ENCODE measurements around the gene SOHLH1. TPM values are rescaled to one million over a fixed set of nuclear protein-coding genes. Genes with fewer than 3 reads are reported as not detected.

SOHLH1 gene
- total RNA-seq, 1 donor from 2014 or later, result not detected

DNA sequence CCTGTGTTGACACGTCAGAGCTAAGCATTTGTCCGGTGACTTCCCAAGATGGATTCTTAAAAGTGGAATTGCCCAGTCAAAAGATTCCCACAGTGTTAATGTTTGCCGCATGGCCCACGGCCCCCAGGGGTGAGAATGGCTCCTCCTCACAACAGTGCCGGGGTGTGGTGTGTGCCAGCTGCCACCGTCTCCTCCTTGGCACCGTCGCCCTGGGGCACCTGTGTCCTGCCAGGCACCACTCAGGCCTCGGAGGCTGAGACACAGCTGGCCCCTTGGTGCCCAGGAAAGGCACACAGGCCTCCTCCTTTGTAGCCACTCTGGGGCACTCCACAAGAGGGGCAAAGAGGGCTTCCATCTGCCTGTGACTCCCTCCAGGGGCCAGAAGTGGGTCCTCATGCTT lies 7.0 kb upstream of the SOHLH1 start:
- peaks cover 4% of the 10 kb centered on the region for H3K4me1 ChIP-seq
- DNase-seq (ENCODE audit: low spot score), result no peak
- no peaks in the 10 kb centered on the region for H4K20me1 ChIP-seq (ENCODE audit: low read depth)
- H3K27me3 ChIP-seq, result peaks cover 26% of the 10 kb centered on the region
- peaks cover 9% of the 10 kb centered on the region for H3K27me3 Mint-ChIP-seq (ENCODE audit: insufficient read depth, low read depth)
- H3K9me3 ChIP-seq (ENCODE audit: low read depth), result no peaks in the 10 kb centered on the region
- no peaks in the 10 kb centered on the region for H3K36me3 Mint-ChIP-seq
- H3K27ac ChIP-seq, result no peak overlapping the region
- H3K79me2 ChIP-seq (ENCODE audit: low read depth), result no peaks in the 10 kb centered on the region
- no peak overlapping the region for H2AFZ ChIP-seq (replicated peaks)
- no peaks in the 10 kb centered on the region for H3F3A ChIP-seq (ENCODE audit: low read depth)
- H3K4me1 Mint-ChIP-seq, result no peaks in the 10 kb centered on the region
- no peak overlapping the region for H3K4me2 ChIP-seq
- H3K36me3 ChIP-seq, result no peaks in the 10 kb centered on the region
- H3K9ac ChIP-seq, result no peak overlapping the region
- H3K27ac Mint-ChIP-seq, result no peak overlapping the region
- TF ChIP-seq EZH2 (IDR thresholded peaks at IDR 0.05), result no peak
- no peak for TF ChIP-seq EZH2phosphoT487 (IDR thresholded peaks at IDR 0.05)
- no peak for TF ChIP-seq CTCF (IDR thresholded peaks at IDR 0.05)
- H3K9me3 Mint-ChIP-seq, result no peaks in the 10 kb centered on the region
- H3K4me3 Mint-ChIP-seq, result no peak overlapping the region
- no peak overlapping the region for H3K4me3 ChIP-seq

DNA sequence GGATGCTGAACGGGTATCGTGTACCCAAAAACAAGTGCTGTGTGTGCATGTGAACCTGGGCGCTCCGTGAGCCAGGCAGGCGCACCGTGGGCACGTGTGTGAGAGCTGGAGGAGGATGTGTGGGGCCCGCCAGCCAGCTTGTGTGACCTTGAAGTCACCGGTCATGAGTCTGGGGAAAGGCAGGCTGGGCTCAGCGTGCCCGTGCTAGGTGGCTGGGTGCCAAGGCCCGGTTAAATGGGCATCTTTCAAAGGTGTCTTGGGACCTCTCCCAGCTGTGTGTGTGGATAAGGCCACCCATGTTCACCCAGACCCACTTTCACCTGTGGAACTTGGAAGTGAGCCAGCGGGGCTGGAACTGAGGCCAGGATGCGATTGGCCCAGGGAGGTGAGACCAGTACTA lies 6.1 kb upstream of the SOHLH1 start:
- H3K9ac ChIP-seq, result no peak overlapping the region
- no peaks in the 10 kb centered on the region for H4K20me1 ChIP-seq (ENCODE audit: low read depth)
- H3K36me3 ChIP-seq, result no peaks in the 10 kb centered on the region
- TF ChIP-seq EZH2phosphoT487 (IDR thresholded peaks at IDR 0.05) (no peak), EZH2 (IDR thresholded peaks at IDR 0.05) (no peak), CTCF (IDR thresholded peaks at IDR 0.05) (no peak)
- H3K36me3 Mint-ChIP-seq, result no peaks in the 10 kb centered on the region
- no peak overlapping the region for H3K4me3 Mint-ChIP-seq
- H3K4me1 ChIP-seq, result peaks cover 7% of the 10 kb centered on the region
- H3K9me3 ChIP-seq (ENCODE audit: low read depth), result no peaks in the 10 kb centered on the region
- H3K9me3 Mint-ChIP-seq, result no peaks in the 10 kb centered on the region
- no peaks in the 10 kb centered on the region for H3F3A ChIP-seq (ENCODE audit: low read depth)
- no peak overlapping the region for H3K4me2 ChIP-seq
- H3K27ac ChIP-seq, result no peak overlapping the region
- H2AFZ ChIP-seq (replicated peaks), result no peak overlapping the region
- no peaks in the 10 kb centered on the region for H3K4me1 Mint-ChIP-seq
- peaks cover 4% of the 10 kb centered on the region for H3K27me3 Mint-ChIP-seq (ENCODE audit: insufficient read depth, low read depth)
- no peaks in the 10 kb centered on the region for H3K79me2 ChIP-seq (ENCODE audit: low read depth)
- no peak for DNase-seq (ENCODE audit: low spot score)
- H3K27me3 ChIP-seq, result peaks cover 32% of the 10 kb centered on the region
- H3K4me3 ChIP-seq, result no peak overlapping the region
- H3K27ac Mint-ChIP-seq, result no peak overlapping the region

GRCh38 chr9:135704483-135704882 lies 5.2 kb upstream of the SOHLH1 start:
- Histone ChIP-seq H3K9me3 (ENCODE audit: low read depth) (no peaks in the 10 kb centered on the region), H3K9ac (no peak overlapping the region), H3K4me1 (peaks cover 7% of the 10 kb centered on the region), H3F3A (ENCODE audit: low read depth) (no peaks in the 10 kb centered on the region), H4K20me1 (ENCODE audit: low read depth) (no peaks in the 10 kb centered on the region), H3K36me3 (no peaks in the 10 kb centered on the region), H3K27ac (no peak overlapping the region), H2AFZ (replicated peaks) (no peak overlapping the region), H3K4me3 (no peak overlapping the region), H3K27me3 (peaks cover 32% of the 10 kb centered on the region), H3K4me2 (no peak overlapping the region), H3K79me2 (ENCODE audit: low read depth) (no peaks in the 10 kb centered on the region)
- no peak for TF ChIP-seq CTCF (IDR thresholded peaks at IDR 0.05)
- TF ChIP-seq EZH2 (IDR thresholded peaks at IDR 0.05), result no peak
- no peak for TF ChIP-seq EZH2phosphoT487 (IDR thresholded peaks at IDR 0.05)
- no peaks in the 10 kb centered on the region for H3K4me1 Mint-ChIP-seq
- H3K9me3 Mint-ChIP-seq, result no peaks in the 10 kb centered on the region
- peaks cover 3% of the 10 kb centered on the region for H3K27me3 Mint-ChIP-seq (ENCODE audit: insufficient read depth, low read depth)
- no peak overlapping the region for H3K4me3 Mint-ChIP-seq
- H3K36me3 Mint-ChIP-seq, result no peaks in the 10 kb centered on the region
- peak overlapping the region; percentile 66 for H3K27ac Mint-ChIP-seq
- no peak for DNase-seq (ENCODE audit: low spot score)
